HepG2 (cell line): ENCODE results near the gene ZNF24. TPM values are rescaled to one million over a fixed set of nuclear protein-coding genes. Genes with fewer than 3 reads are reported as not detected.

Experiments
- ATAC-seq: fragments of 200-7000 bp; cut with Tn5 transposase; 3 replicates; pipeline ENCODE4 v1.9.1; 2020; ENCODE audit warnings: mild to moderate bottlenecking, moderate library complexity
- BruUV-seq: library from RNA; stranded (reverse); fragments of 400-500 nt; replicated peaks from 2 replicates; lab custom pipeline; 2021; lab: Mats Ljungman, UMichigan
- CTCF ChIA-PET: fragments of 300-600 bp; formaldehyde crosslinking; extraction: SDS; loops from one replicate; lab custom pipeline; 2021; ENCODE audit warnings: low total read pairs, inconsistent platforms, low intra/inter-chr PET ratio; lab: Yijun Ruan, JAX
- POLR2A ChIA-PET: fragments of 350-600 bp; sonication (Branson Sonifier 250); formaldehyde crosslinking; loops from one replicate; lab custom pipeline; 2020; ENCODE audit warnings: antibody characterized with exemption, inconsistent platforms; lab: Yijun Ruan, JAX
- DNase-seq: peaks from one replicate; pipeline ENCODE4 v3.0.0-alpha.2; 2015; ENCODE audit warnings: low spot score
- FAIRE-seq: peaks from 3 replicates; lab custom pipeline; 2011; peaks lifted over from hg19 to GRCh38; lab: Jason Lieb, UNC
- H2AFZ ChIP-seq: one replicate; pipeline ENCODE4 v1.6.1; 2011; ENCODE audit warnings: low read length, inconsistent platforms
- H3K27ac ChIP-seq: fragments of 300-600 bp; 3 replicates; pipeline ENCODE4 v1.8.0; 2011; ENCODE audit warnings: mixed run types, mild to moderate bottlenecking, mixed read lengths, low read length, inconsistent platforms; ENCODE audit not compliant: insufficient read depth; ENCODE audit errors: extremely low read length
- H3K27me3 ChIP-seq, 2 experiments: fragments of 200-600 bp in 1 of 2; 2 replicates in 1 of 2; 3 replicates in 1 of 2; pipeline versions ENCODE4 v1.6.0 to v1.8.0; 2011; ENCODE audit warnings: low read length in 2 of 2, mild to moderate bottlenecking in 2 of 2, moderate library complexity in 2 of 2, inconsistent platforms in 1 of 2; ENCODE audit not compliant: insufficient read depth in 2 of 2, control insufficient read depth in 1 of 2
- H3K36me3 ChIP-seq, 2 experiments: fragments of 200-600 bp in 1 of 2; replicated peaks in 1 of 2; 2 replicates in 1 of 2; 3 replicates in 1 of 2; pipeline versions ENCODE4 v1.5.1 to v1.8.0; 2011; ENCODE audit warnings: low read length in 2 of 2, inconsistent platforms in 1 of 2; ENCODE audit not compliant: insufficient read depth in 2 of 2, control insufficient read depth in 1 of 2
- H3K4me1 ChIP-seq: 2 replicates; pipeline ENCODE4 v1.5.1; 2012; ENCODE audit warnings: low read length, inconsistent platforms; ENCODE audit not compliant: insufficient read depth
- H3K4me2 ChIP-seq: 2 replicates; pipeline ENCODE4 v1.6.0; 2011; ENCODE audit warnings: low read depth, low read length, inconsistent platforms
- H3K4me3 ChIP-seq, 3 experiments: fragments of 200-600 bp in 1 of 3; sonication (generic), shearing (Covaris generic) in 1 of 3; replicated peaks in 1 of 3; 2 replicates each; pipeline ENCODE4 v1.5.1; 2011 to 2016; ENCODE audit warnings: low read length in 3 of 3, inconsistent platforms in 2 of 3, low read depth in 2 of 3, mild to moderate bottlenecking in 2 of 3, control low read depth in 1 of 3, mixed read lengths in 1 of 3; ENCODE audit not compliant: insufficient read depth in 1 of 3
- H3K79me2 ChIP-seq: one replicate; pipeline ENCODE4 v1.6.1; 2011; ENCODE audit warnings: low read length, inconsistent platforms; ENCODE audit not compliant: insufficient read depth
- H3K9ac ChIP-seq: 2 replicates; pipeline ENCODE4 v1.6.0; 2011; ENCODE audit warnings: mild to moderate bottlenecking, low read depth, low read length, inconsistent platforms; ENCODE audit not compliant: insufficient read depth
- H3K9me3 ChIP-seq: 2 replicates; pipeline ENCODE4 v1.5.1; 2012; ENCODE audit warnings: mild to moderate bottlenecking, low read length
- H4K20me1 ChIP-seq: 2 replicates; pipeline ENCODE4 v1.6.0; 2011; ENCODE audit warnings: inconsistent platforms, mild to moderate bottlenecking, low read length, moderate library complexity; ENCODE audit not compliant: insufficient read depth
- GATA4 ChIP-seq: sonication (generic); IDR thresholded peaks from 2 replicates; pipeline ENCODE4 v1.6.1; 2016; ENCODE audit warnings: antibody characterized with exemption, low read depth, borderline replicate concordance
- HNRNPUL1 ChIP-seq: fragments of 200-400 bp; formaldehyde crosslinking; IDR thresholded peaks from 2 replicates; pipeline ENCODE4 v1.6.1; 2017; ENCODE audit warnings: low read depth, mild to moderate bottlenecking, low read length, moderate library complexity
- PHB2 ChIP-seq: fragments of 450-650 bp; IDR thresholded peaks from 2 replicates; pipeline ENCODE4 v1.6.1; 2018; ENCODE audit not compliant: partially characterized antibody
- SALL2 ChIP-seq: sonication (generic); formaldehyde crosslinking; IDR thresholded peaks from 2 replicates; pipeline ENCODE4 v1.8.1; 2023; ENCODE audit warnings: mild to moderate bottlenecking, missing genetic modification reagents, inconsistent platforms
- SNAI1 ChIP-seq: sonication (generic); formaldehyde crosslinking; IDR thresholded peaks from 2 replicates; pipeline ENCODE4 v1.5.0; 2020; ENCODE audit warnings: mild to moderate bottlenecking, missing genetic modification reagents, borderline replicate concordance
- WGBS: methylation state at CpG from one replicate; pipeline ENCODE4 v1.1.6; 2017; ENCODE audit warnings: low lambda C conversion rate; 5-methylcytosine and 5-hydroxymethylcytosine counted together
- in situ Hi-C: cut with HindIII; loops from 2 replicates; pipeline ENCODE4 v1.10.0; 2017; ENCODE audit warnings: low pct_unique_long_range_greater_than_20kb; ENCODE audit not compliant: extremely low pct_ligation_motif_present
- intact Hi-C: fragments of 100-400 bp; cut with micrococcal nuclease; formaldehyde crosslinking; loops from one replicate; pipeline ENCODE4 v1.10.0; 2022; ENCODE audit not compliant: unreplicated experiment
- polyA plus RNA-seq, 8 experiments: library from polyadenylated mRNA; depleted of rRNA in 3 of 8; stranded (reverse) in 7 of 8; unstranded in 1 of 8; fragments of >200 nt; fragmentation: Illumina TruSeq in 4 of 8; extraction: Trizol in 4 of 8; gene quantifications; 2 replicates each; pipeline versions ENCODE4 v1.2.1 to v1.2.3, GENCODE V29; 2011 to 2016; ENCODE audit warnings: low read depth in 4 of 8, missing spikeins in 1 of 8, mixed read lengths in 1 of 8; ENCODE audit not compliant: insufficient read depth in 1 of 8
- total RNA-seq, 5 experiments: library from RNA; depleted of rRNA; stranded (reverse); fragments of >200 nt; fragmentation: Illumina TruSeq; extraction: Trizol; gene quantifications; 2 replicates each; pipeline ENCODE4 v1.2.3, GENCODE V29; 2016; ENCODE audit warnings: low read depth in 1 of 5
- TF ChIP-seq, protein P1 (sequence below): sonication (generic); formaldehyde crosslinking; IDR thresholded peaks from 2 replicates; pipeline ENCODE4 v1.8.0; 2022; ENCODE audit warnings: mild to moderate bottlenecking, missing genetic modification reagents, borderline replicate concordance
- TF ChIP-seq, protein P2 (sequence below): sonication (generic); formaldehyde crosslinking; IDR thresholded peaks from 2 replicates; pipeline ENCODE4 v1.5.0; 2020; ENCODE audit warnings: missing genetic modification reagents, mild to moderate bottlenecking, borderline replicate concordance
- TF ChIP-seq, protein P3 (sequence below): sonication (generic); formaldehyde crosslinking; IDR thresholded peaks from 2 replicates; pipeline ENCODE4 v1.4.0; 2020; ENCODE audit warnings: missing genetic modification reagents, borderline replicate concordance
- TF ChIP-seq, protein P4 (sequence below): sonication (generic); formaldehyde crosslinking; IDR thresholded peaks from 2 replicates; pipeline ENCODE4 v1.8.1; 2022; ENCODE audit warnings: mild to moderate bottlenecking, missing genetic modification reagents
- TF ChIP-seq, protein P5 (sequence below): sonication (generic); IDR thresholded peaks from 2 replicates; pipeline ENCODE4 v1.6.1; 2016; ENCODE audit warnings: low read depth, borderline replicate concordance
- TF ChIP-seq, protein P6 (sequence below): sonication (generic); formaldehyde crosslinking; IDR thresholded peaks from 2 replicates; pipeline ENCODE4 v1.9.0; 2021; ENCODE audit warnings: missing genetic modification reagents, borderline replicate concordance

ZNF24 gene
- total and polyA plus RNA-seq, 2 of the 13 experiments (the other 11 are each of a cell fraction or from before 2014, with no cell fraction given): 19.5 to 41.1 TPM

DNA sequence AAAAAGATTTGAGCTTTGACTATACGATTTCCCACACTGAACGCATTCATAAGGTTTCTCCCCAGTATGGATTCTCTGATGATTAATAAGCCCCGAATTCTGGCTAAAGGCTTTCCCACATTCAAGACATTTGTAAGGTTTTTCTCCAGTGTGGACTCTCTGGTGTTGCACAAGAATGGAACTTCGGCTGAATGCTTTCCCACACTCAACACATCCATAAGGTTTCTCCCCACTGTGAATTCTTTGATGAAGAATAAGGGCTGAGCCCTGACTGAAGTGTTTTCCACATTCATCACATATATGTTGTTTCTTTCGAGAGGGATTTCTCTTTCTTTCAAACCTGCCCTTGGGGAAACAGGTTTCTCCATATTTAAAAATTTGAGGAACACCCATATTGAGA is 6.9 kb downstream of the ZNF24 start:
- peaks cover 28 to 68% of the 10 kb centered on the region in 2 experiments for H3K36me3 ChIP-seq
- in situ Hi-C loops: no loop called here
- peaks cover 23% of the 10 kb centered on the region for H4K20me1 ChIP-seq
- H3K4me2 ChIP-seq: no peak overlapping the region
- CTCF ChIA-PET: no interaction called here
- FAIRE-seq (no peak), DNase-seq (no peak), ATAC-seq (no peak)
- intact Hi-C loops: no loop called here
- H3K27ac ChIP-seq: no peak overlapping the region
- WGBS: 95% methylated on average over 5 of the region's 5 CpGs
- H3K9me3 ChIP-seq: no peaks in the 10 kb centered on the region
- peaks cover 42% of the 10 kb centered on the region for H3K79me2 ChIP-seq
- H3K4me1 ChIP-seq: peaks cover 33% of the 10 kb centered on the region
- TF ChIP-seq, protein P1, sequence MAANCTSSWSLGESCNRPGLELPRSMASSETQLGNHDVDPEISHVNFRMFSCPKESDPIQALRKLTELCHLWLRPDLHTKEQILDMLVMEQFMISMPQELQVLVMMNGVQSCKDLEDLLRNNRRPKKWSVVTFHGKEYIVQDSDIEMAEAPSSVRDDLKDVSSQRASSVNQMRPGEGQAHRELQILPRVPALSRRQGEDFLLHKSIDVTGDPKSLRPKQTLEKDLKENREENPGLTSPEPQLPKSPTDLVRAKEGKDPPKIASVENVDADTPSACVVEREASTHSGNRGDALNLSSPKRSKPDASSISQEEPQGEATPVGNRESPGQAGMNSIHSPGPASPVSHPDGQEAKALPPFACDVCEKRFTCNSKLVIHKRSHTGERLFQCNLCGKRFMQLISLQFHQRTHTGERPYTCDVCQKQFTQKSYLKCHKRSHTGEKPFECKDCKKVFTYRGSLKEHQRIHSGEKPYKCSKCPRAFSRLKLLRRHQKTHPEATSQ (CRISPR knock-in tag): no peak
- TF ChIP-seq SALL2 (CRISPR knock-in tag) (no peak), HNRNPUL1 (no peak), SNAI1 (CRISPR knock-in tag) (no peak), GATA4 (no peak), PHB2 (no peak)
- TF ChIP-seq, protein P2, sequence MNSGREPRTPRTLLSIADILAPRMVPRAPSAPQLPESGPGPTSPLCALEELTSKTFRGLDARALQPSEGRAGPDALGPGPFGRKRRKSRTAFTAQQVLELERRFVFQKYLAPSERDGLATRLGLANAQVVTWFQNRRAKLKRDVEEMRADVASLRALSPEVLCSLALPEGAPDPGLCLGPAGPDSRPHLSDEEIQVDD (CRISPR knock-in tag): no peak
- TF ChIP-seq, protein P3, sequence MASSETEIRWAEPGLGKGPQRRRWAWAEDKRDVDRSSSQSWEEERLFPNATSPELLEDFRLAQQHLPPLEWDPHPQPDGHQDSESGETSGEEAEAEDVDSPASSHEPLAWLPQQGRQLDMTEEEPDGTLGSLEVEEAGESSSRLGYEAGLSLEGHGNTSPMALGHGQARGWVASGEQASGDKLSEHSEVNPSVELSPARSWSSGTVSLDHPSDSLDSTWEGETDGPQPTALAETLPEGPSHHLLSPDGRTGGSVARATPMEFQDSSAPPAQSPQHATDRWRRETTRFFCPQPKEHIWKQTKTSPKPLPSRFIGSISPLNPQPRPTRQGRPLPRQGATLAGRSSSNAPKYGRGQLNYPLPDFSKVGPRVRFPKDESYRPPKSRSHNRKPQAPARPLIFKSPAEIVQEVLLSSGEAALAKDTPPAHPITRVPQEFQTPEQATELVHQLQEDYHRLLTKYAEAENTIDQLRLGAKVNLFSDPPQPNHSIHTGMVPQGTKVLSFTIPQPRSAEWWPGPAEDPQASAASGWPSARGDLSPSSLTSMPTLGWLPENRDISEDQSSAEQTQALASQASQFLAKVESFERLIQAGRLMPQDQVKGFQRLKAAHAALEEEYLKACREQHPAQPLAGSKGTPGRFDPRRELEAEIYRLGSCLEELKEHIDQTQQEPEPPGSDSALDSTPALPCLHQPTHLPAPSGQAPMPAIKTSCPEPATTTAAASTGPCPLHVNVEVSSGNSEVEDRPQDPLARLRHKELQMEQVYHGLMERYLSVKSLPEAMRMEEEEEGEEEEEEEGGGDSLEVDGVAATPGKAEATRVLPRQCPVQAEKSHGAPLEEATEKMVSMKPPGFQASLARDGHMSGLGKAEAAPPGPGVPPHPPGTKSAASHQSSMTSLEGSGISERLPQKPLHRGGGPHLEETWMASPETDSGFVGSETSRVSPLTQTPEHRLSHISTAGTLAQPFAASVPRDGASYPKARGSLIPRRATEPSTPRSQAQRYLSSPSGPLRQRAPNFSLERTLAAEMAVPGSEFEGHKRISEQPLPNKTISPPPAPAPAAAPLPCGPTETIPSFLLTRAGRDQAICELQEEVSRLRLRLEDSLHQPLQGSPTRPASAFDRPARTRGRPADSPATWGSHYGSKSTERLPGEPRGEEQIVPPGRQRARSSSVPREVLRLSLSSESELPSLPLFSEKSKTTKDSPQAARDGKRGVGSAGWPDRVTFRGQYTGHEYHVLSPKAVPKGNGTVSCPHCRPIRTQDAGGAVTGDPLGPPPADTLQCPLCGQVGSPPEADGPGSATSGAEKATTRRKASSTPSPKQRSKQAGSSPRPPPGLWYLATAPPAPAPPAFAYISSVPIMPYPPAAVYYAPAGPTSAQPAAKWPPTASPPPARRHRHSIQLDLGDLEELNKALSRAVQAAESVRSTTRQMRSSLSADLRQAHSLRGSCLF: no peak
- TF ChIP-seq, protein P4, sequence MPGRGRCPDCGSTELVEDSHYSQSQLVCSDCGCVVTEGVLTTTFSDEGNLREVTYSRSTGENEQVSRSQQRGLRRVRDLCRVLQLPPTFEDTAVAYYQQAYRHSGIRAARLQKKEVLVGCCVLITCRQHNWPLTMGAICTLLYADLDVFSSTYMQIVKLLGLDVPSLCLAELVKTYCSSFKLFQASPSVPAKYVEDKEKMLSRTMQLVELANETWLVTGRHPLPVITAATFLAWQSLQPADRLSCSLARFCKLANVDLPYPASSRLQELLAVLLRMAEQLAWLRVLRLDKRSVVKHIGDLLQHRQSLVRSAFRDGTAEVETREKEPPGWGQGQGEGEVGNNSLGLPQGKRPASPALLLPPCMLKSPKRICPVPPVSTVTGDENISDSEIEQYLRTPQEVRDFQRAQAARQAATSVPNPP (CRISPR knock-in tag): no peak
- TF ChIP-seq, protein P5, sequence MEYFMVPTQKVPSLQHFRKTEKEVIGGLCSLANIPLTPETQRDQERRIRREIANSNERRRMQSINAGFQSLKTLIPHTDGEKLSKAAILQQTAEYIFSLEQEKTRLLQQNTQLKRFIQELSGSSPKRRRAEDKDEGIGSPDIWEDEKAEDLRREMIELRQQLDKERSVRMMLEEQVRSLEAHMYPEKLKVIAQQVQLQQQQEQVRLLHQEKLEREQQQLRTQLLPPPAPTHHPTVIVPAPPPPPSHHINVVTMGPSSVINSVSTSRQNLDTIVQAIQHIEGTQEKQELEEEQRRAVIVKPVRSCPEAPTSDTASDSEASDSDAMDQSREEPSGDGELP: no peak
- TF ChIP-seq, protein P6, sequence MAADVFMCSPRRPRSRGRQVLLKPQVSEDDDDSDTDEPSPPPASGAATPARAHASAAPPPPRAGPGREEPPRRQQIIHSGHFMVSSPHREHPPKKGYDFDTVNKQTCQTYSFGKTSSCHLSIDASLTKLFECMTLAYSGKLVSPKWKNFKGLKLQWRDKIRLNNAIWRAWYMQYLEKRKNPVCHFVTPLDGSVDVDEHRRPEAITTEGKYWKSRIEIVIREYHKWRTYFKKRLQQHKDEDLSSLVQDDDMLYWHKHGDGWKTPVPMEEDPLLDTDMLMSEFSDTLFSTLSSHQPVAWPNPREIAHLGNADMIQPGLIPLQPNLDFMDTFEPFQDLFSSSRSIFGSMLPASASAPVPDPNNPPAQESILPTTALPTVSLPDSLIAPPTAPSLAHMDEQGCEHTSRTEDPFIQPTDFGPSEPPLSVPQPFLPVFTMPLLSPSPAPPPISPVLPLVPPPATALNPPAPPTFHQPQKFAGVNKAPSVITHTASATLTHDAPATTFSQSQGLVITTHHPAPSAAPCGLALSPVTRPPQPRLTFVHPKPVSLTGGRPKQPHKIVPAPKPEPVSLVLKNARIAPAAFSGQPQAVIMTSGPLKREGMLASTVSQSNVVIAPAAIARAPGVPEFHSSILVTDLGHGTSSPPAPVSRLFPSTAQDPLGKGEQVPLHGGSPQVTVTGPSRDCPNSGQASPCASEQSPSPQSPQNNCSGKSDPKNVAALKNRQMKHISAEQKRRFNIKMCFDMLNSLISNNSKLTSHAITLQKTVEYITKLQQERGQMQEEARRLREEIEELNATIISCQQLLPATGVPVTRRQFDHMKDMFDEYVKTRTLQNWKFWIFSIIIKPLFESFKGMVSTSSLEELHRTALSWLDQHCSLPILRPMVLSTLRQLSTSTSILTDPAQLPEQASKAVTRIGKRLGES (CRISPR knock-in tag): no peak
- POLR2A ChIA-PET: no interaction called here
- no peak overlapping the region for H3K4me3 ChIP-seq
- no TSS peak for BruUV-seq
- H2AFZ ChIP-seq: no peak overlapping the region
- no peak overlapping the region for H3K9ac ChIP-seq
- H3K27me3 ChIP-seq: no peaks in the 10 kb centered on the region
